Spleen (tissue), 11 donors: Measurements from ENCODE around the gene HCK. TPM values are rescaled to one million over a fixed set of nuclear protein-coding genes. Genes with fewer than 3 reads are reported as not detected.

Source experiments
- DNase-seq: peaks from one replicate; pipeline ENCODE4 v3.0.0-alpha.2; 2020
- H3K27ac ChIP-seq, 8 donors: fragments of 200-600 bp; sonication (generic) in 7 of 8; 1 replicate in 4 of 8; 2 replicates in 4 of 8; pipeline versions ENCODE4 v1.5.0 to v1.8.0; 2016 to 2021; ENCODE audit warnings: inconsistent platforms in 4 of 8, mild to moderate bottlenecking in 4 of 8, moderate library complexity in 1 of 8
- H3K27me3 ChIP-seq, 7 donors: fragments of 200-600 bp; sonication (generic) in 6 of 7; replicated peaks in 1 of 7; 1 replicate in 4 of 7; 2 replicates in 3 of 7; pipeline versions ENCODE4 v1.5.0 to v1.8.0; 2016 to 2021; ENCODE audit warnings: inconsistent platforms in 3 of 7, mild to moderate bottlenecking in 1 of 7
- H3K36me3 ChIP-seq, 6 donors: fragments of 200-600 bp; sonication (generic) in 5 of 6; 1 replicate in 4 of 6; 2 replicates in 2 of 6; pipeline versions ENCODE4 v1.5.0 to v1.8.0; 2016 to 2021; ENCODE audit warnings: inconsistent platforms in 2 of 6
- H3K4me1 ChIP-seq, 6 donors: fragments of 200-600 bp; sonication (generic) in 5 of 6; 1 replicate in 3 of 6; 2 replicates in 3 of 6; pipeline versions ENCODE4 v1.5.0 to v1.8.0; 2016 to 2021; ENCODE audit warnings: inconsistent platforms in 3 of 6
- H3K4me3 ChIP-seq, 8 donors: fragments of 200-600 bp; sonication (generic) in 7 of 8; 1 replicate in 4 of 8; 2 replicates in 4 of 8; pipeline versions ENCODE4 v1.5.0 to v1.8.0; 2016 to 2021; ENCODE audit warnings: inconsistent platforms in 4 of 8, mild to moderate bottlenecking in 4 of 8, moderate library complexity in 2 of 8
- H3K9me3 ChIP-seq, 8 donors: fragments of 200-600 bp; sonication (generic) in 7 of 8; 1 replicate in 4 of 8; 2 replicates in 4 of 8; pipeline versions ENCODE4 v1.5.0 to v1.8.0; 2016 to 2021; ENCODE audit warnings: inconsistent platforms in 4 of 8
- POLR2A ChIP-seq, 3 donors: fragments of 450-650 bp; IDR thresholded peaks; one replicate each; pipeline ENCODE4 v1.5.1; 2017; ENCODE audit warnings: antibody characterized with exemption in 3 of 3, mild to moderate bottlenecking in 1 of 3
- POLR2AphosphoS5 ChIP-seq, 3 donors: sonication (generic); formaldehyde crosslinking; IDR thresholded peaks; one replicate each; pipeline ENCODE4 v1.5.1; 2017; ENCODE audit warnings: antibody characterized with exemption in 3 of 3
- WGBS, 5 donors: extraction: QIAGEN DNeasy Blood & Tissue Kit in 3 of 5; methylation state at CpG; one replicate each; pipeline versions ENCODE4 v1.1.5 to v1.1.7; 2013 to 2018; 5-methylcytosine and 5-hydroxymethylcytosine counted together
- intact Hi-C: fragments of 100-400 bp; cut with DNase I; formaldehyde crosslinking; loops from one replicate; pipeline ENCODE4 v1.15.0; 2023; ENCODE audit warnings: low total_unique reads
- polyA plus RNA-seq, 3 donors: library from polyadenylated mRNA; stranded (reverse); fragments of 200-250 nt; gene quantifications; one replicate each; pipeline ENCODE4 v1.2.1, GENCODE V29; 2013
- total RNA-seq, 7 donors: library from RNA; depleted of rRNA in 3 of 7; stranded (reverse); fragments of >200 nt in 3 of 7; fragmentation: NEBNext Ultra II Directional in 4 of 7; extraction: Animal tissue kit (Norgen Biotek cat#: 25700) in 4 of 7; gene quantifications; one replicate each; pipeline versions ENCODE4 v1.1.0 to v1.2.1, GENCODE V29; 2016 to 2021
- TF ChIP-seq, protein P1 (sequence below), 11 experiments: fragments of 200-600 bp in 7 of 11; fragments of 450-650 bp in 4 of 11; sonication (generic) in 4 of 11; IDR thresholded peaks in 8 of 11; conservative IDR thresholded peaks in 3 of 11; 1 replicate in 7 of 11; 2 replicates in 4 of 11; pipeline versions ENCODE4 v1.4.0 to v1.8.0; 2016 to 2021; ENCODE audit warnings: antibody characterized with exemption in 11 of 11, inconsistent platforms in 4 of 11, mild to moderate bottlenecking in 1 of 11
- donor health status: healthy with polysubstance abuse.
- donor health status: DM: no; HTN: no; CAD: no; lungs with moderate emphysema.
- donor health status: DM: no; HTN: no; CAD: no.
- donor health status: Bipolar disorder and iron deficiency.
- donor health status: healthy.
- donor health status: DM: no; HTN: no; CAD: no.
- donor health status: DM: yes; HTN: yes; CAD: no.

Gene HCK
- total and polyA plus RNA-seq, 10 donors: 44.3 to 341 (median 151) TPM

DNA sequence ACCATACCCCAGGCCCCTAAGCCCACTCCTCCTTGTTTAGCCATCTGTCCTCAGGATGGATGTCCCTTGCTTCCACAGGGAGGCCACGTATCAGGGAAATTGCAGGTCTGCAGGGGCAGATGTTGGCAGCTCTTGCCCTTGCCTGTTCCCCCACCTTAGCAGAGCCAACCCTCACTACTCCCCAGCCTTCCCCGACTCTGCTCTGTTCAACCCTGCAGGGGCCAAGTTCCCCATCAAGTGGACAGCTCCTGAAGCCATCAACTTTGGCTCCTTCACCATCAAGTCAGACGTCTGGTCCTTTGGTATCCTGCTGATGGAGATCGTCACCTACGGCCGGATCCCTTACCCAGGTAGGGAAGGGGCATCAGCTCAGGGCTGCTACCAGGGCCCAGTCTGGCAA lies 46.7 kb downstream of the HCK start:
- Histone ChIP-seq H3K4me3 (no peak overlapping the region), H3K4me1 (no peaks in the 10 kb centered on the region), H3K27ac (no peak overlapping the region), H3K36me3 (peaks cover 0 to 100% (median 13%) of the 10 kb centered on the region in 6 donors), H3K27me3 (no peaks in the 10 kb centered on the region), H3K9me3 (no peaks in the 10 kb centered on the region)
- intact Hi-C loops: loop anchor here (10.0 kb wide), 1 partner anchor 244 kb away; no protein-coding TSS in a partner anchor
- no peak for DNase-seq
- 77 to 98% (median 86%) methylated on average over 6 of the region's 6 CpGs for WGBS, 5 donors
- TF ChIP-seq POLR2AphosphoS5 (IDR thresholded peaks at IDR 0.05) (no peak), POLR2A (IDR thresholded peaks at IDR 0.05) (no peak)
- TF ChIP-seq, protein P1, sequence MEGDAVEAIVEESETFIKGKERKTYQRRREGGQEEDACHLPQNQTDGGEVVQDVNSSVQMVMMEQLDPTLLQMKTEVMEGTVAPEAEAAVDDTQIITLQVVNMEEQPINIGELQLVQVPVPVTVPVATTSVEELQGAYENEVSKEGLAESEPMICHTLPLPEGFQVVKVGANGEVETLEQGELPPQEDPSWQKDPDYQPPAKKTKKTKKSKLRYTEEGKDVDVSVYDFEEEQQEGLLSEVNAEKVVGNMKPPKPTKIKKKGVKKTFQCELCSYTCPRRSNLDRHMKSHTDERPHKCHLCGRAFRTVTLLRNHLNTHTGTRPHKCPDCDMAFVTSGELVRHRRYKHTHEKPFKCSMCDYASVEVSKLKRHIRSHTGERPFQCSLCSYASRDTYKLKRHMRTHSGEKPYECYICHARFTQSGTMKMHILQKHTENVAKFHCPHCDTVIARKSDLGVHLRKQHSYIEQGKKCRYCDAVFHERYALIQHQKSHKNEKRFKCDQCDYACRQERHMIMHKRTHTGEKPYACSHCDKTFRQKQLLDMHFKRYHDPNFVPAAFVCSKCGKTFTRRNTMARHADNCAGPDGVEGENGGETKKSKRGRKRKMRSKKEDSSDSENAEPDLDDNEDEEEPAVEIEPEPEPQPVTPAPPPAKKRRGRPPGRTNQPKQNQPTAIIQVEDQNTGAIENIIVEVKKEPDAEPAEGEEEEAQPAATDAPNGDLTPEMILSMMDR (IDR thresholded peaks at IDR 0.05 in 8 of 11, conservative IDR thresholded peaks at IDR 0.05 in 3 of 11): no peak

DNA sequence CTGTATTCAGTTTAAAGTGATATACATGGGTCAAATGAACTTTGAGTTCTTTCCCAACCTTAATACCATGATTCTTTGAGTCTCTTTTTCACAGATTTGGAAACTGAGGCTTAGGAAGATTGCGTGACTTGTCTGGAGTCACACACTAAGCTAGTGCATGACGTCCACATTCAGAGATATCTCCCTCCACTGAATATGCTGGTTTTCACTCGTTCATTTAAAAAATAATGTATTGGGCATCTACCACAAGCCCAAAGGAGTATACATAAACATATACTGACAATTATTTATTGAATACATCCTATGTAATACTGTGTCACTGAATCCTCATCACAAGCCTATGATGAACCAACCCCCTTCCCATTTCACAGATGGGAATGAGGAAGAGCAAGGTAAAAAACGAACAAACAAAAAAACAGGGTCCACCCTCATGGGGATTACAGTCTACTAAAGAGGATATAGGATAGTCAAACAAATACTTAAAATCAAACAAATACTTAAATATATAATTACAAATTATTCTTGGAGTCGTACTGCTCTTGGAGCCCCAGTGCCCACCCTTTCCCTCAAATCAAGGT lies 56.9 kb downstream of the HCK start:
- Histone ChIP-seq H3K27me3 (no peaks in the 10 kb centered on the region), H3K4me1 (peaks cover 14 to 46% (median 39%) of the 10 kb centered on the region in 6 donors), H3K4me3 (peak overlapping the region in 7 of 8 donors; percentile 87 to 98 (median 94)), H3K36me3 (peaks cover 0 to 5% (median 0%) of the 10 kb centered on the region in 6 donors), H3K27ac (peak overlapping the region; percentile 94 to 100 (median 99)), H3K9me3 (no peaks in the 10 kb centered on the region)
- no peak for DNase-seq
- WGBS, 5 donors: 64 to 71% (median 64%) methylated on average over 5 of the region's 5 CpGs
- intact Hi-C loops: no loop called here
- TF ChIP-seq POLR2A (IDR thresholded peaks at IDR 0.05) (no peak), POLR2AphosphoS5 (IDR thresholded peaks at IDR 0.05) (no peak)
- TF ChIP-seq, protein P1 (IDR thresholded peaks at IDR 0.05 in 8 of 11, conservative IDR thresholded peaks at IDR 0.05 in 3 of 11): no peak

DNA sequence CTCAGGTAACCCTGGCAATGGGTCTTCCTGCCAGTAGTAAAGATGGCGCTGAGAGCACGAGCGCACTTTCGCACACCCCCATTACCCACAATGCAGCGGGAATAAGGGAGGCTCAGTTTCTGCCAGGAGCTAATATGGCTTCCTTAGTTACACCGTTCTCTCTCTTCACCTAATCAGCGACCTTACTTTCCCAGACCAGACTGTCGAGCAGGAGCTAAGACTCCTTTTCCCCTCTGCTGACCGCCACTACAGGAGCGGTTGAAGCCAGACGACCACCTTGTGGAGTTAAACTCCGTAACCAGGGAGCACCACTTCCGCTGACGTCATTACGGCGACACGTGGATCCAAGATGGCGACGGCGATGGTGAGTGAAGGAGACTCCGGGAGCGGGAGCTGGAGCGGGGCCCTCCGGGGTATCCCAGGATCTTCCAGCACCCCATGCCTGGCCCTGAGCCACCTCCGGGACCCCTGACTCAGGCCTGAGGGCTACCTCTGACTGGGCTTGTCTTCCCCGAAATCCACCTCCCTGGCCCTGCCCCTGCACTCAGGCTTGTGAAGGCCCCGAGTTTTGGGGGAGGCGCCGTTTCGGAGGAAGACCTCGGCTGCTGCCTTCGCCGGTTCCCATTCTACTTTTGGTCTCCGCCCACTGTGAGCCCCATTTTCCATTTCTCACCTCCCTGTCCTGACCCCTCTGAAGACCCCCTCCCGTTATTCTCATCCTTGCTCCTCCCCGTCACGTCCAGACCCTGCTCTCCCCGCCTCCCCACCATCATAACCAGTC lies 57.5 kb downstream of the HCK start, which contains the start of gene TM9SF4:
Gene TM9SF4, plus strand, starts transcription at position 323 of the 781 bp plus-strand sequence. Its CDS starts 27 bp downstream, at position 350.
- peak within 1 kb of the TSS; percentile 94 to 100 (median 99) for H3K27ac ChIP-seq
- no peaks in the 10 kb centered on the region for H3K27me3 ChIP-seq
- H3K4me1 ChIP-seq: peaks cover 14 to 53% (median 43%) of the 10 kb centered on the region in 6 donors
- peak within 1 kb of the TSS; percentile 87 to 98 (median 94) for H3K4me3 ChIP-seq
- H3K9me3 ChIP-seq: no peaks in the 10 kb centered on the region
- peak; percentile 95 for DNase-seq
- WGBS, 5 donors: 0 to 1% (median 0%) methylated on average over 26 to 38 of the region's 38 CpGs
- intact Hi-C loops: no loop called here
- peaks cover 0 to 3% (median 0%) of the 10 kb centered on the region in 6 donors for H3K36me3 ChIP-seq
- TF ChIP-seq POLR2A (IDR thresholded peaks at IDR 0.05) (peak in 1 of 3 donors; percentile 34), POLR2AphosphoS5 (IDR thresholded peaks at IDR 0.05) (peak; percentile 81 to 90 (median 84))
- TF ChIP-seq, protein P1 (IDR thresholded peaks at IDR 0.05 in 8 of 11, conservative IDR thresholded peaks at IDR 0.05 in 3 of 11): no peak
